NOMO-1 (cell line): ENCODE measurements around the gene SHFL.

ENCODE experiments used
- DNase-seq, 2 experiments: peaks; one replicate each; lab custom pipeline; 2025; ENCODE audit not compliant: unreplicated experiment in 2 of 2; lab: John Stamatoyannopoulos, UW

Gene SHFL

GRCh38 chr19:10087296-10088061 lies 1.4 kb downstream of the SHFL start:
- no peak for DNase-seq

GRCh38 chr19:10088949-10089554 lies 2.9 kb downstream of the SHFL start:
- DNase-seq, result no peak

- DNase-seq, result no peak
Observed at GRCh38 chr19:10089801-10090375, 3.8 kb downstream of the SHFL start.

- no peak for DNase-seq
Observed at GRCh38 chr19:10091370-10091687, 5.2 kb downstream of the SHFL start.

GRCh38 chr19:10091895-10092641 lies 6.0 kb downstream of the SHFL start:
- no peak for DNase-seq

- DNase-seq, result no peak
Observed at GRCh38 chr19:10092648-10093294, 6.7 kb downstream of the SHFL start.

- DNase-seq, result no peak
Observed at GRCh38 chr19:10093295-10094186, 7.4 kb downstream of the SHFL start.

GRCh38 chr19:10095622-10095947 lies 9.5 kb downstream of the SHFL start:
- DNase-seq, result no peak

GRCh38 chr19:10095948-10096614 lies 10.0 kb downstream of the SHFL start:
- DNase-seq, result peak; percentile 86 to 91

- no peak for DNase-seq
Observed at GRCh38 chr19:10096615-10096963, 10.5 kb downstream of the SHFL start.

GRCh38 chr19:10100163-10100785 lies 14.2 kb downstream of the SHFL start:
- DNase-seq, result no peak

GRCh38 chr19:10102787-10103236 lies 16.7 kb downstream of the SHFL start:
- peak in 1 of 2 experiments; percentile 46 for DNase-seq

- no peak for DNase-seq
Observed at GRCh38 chr19:10104130-10104513, 18.0 kb downstream of the SHFL start.

GRCh38 chr19:10104665-10105508 lies 18.8 kb downstream of the SHFL start:
- no peak for DNase-seq

- no peak for DNase-seq
Observed at GRCh38 chr19:10105509-10106099, 19.5 kb downstream of the SHFL start.

- peak; percentile 96 to 98 for DNase-seq
Observed at GRCh38 chr19:10106100-10106936, 20.2 kb downstream of the SHFL start, which contains the start of gene PPAN. TSS of gene PPAN (plus strand) at chr19:10106362. CDS start at chr19:10106395, 33 bp downstream.

GRCh38 chr19:10107254-10107653 lies 21.1 kb downstream of the SHFL start:
- no peak for DNase-seq
